ENCODE data around the gene ALDH1A3.

The ALDH1A3 gene

DNA sequence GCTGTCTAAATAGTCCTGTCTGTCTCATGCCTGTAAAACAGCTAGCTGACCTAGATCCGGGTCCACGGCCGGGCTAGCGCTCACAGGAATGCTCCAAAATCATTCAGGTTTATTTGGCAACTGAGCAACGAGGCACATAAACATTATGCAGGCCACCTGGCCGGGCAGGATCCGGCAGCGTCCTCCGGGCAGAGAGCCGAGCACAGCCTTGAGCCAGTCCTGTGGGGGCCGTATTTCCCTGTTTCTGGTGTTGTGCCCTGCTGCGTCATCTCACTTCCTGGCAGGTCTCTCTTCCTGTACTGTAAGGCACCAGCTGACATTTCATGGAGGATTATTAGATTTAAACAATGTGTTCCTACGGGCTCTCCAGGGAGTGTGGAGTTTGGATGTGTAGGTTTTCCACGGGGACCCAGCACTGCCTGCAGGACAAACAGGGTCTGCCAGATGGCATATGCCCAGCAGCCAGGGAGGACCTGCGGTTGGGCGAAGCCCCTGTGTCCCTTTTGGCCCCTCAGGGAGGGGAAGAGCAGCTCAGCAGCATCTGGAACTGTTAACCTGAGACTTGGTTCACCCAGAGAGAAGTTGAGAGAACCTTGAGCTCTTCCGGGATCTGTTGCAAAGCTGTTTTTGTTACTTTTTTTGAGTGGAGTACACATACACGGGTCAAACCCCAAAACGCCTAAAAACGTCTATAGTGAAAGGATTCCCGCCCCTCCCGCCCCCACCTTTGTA, 23.0 kb downstream of the ALDH1A3 start:
- DNase-seq: no peak

DNA sequence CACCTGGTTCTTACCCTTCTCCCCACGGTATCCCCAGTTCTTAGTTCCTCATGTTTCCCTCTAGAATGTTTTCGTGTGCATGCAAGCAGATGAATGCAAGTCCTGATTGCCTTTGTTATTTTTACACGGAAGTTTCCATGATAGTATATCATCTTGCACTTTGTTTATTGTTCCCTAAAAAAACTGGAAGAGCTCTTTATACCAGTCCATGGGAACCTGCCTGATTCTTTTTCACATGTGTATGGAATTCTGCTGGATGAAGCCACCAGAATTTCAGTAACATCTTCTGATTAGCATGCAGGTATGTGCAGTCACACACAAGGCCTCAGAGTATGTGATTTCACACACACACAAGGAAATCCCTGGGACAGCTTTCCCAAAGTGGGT, 23.5 kb downstream of the ALDH1A3 start:
- DNase-seq: no peak

- no peak for DNase-seq
These were observed 26.2 kb downstream of the ALDH1A3 start for GRCh38 chr15:100905850-100906249.

DNA sequence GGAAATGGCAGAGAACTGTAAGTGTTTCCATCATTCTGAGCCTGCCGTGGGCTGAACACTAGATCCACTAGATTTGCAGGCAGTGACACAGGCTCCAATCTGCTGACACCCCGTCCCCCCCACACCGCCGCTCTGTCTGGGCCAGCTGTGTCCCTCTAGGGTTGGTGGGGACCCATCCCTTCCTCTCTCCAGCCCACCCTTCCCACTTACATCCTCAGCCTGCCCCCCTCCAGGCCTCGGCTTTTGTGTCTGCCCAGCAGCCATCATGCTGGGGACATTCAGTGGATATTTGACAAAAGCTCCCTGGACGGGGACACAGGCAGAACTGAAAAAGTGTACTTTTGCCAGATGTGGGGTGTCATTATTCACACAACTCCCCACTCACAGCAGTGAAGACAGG, 28.8 kb downstream of the ALDH1A3 start:
- DNase-seq: no peak

GRCh38 chr15:100909565-100909964, 29.9 kb downstream of the ALDH1A3 start:
- DNase-seq: no peak

DNA sequence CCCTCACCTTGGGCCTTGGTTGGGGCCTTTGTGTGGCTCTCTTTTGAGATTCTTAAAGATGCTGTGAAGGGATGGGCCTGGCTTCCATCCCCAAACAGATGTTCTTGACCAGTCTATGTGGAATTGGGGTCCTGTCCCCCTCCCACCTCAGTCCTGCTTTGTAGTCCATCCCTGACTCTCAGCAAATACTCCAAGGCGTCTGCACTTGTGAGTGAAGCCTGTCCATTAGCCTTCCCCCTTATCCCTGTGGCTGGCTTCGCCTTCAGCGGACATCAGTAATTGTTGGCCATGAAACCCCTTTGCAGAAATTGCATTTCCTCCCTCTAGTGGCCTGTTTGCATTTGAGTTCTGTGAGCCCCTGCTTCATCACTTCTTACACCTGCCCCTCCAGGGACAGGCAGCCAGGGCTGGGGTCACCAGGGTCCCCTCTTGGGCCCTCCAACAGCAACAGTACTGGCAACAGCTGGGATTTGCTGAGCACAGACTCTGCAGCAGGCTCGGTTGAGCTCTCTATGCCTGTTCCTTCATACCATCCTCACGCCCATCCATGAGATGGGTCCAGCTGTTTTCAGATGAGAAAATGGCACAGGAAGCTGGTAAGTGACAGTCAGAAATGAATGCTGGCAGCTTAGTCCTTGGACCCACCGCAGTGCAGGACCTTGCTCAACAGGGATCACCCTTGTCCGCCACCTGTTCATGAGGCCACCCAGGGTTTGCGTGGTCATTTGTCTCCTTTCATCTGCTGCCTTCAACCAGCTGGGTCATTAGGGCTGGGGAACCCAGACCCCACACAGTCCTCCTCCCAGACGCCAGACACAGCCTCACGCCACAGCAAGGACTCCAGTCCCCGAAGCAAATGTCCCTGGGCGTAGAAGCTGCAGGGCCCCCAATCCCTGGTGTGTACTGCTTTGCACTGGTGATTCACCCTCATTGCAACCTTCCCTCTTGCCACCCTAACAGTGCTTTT, 30.6 kb downstream of the ALDH1A3 start:
- DNase-seq: no peak

DNA sequence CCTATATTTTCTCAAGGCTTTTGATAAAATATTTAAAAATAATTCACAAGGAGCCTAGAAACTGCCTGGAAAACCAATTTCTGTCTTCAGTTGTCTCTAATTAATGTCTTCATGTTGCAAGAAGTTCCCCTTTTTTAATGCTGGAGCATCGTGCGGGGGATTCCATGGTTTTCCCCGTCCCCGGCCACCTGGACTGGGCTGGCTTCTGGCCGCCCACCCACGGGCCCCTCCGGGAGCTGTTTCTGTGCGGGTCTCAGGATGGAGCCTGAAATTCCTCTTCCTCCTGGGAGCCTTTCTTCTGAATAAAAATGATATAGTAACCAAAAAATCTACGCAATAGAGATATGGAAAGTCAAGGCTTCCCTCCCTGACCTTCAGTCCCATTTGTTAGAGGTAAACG, 31.5 kb downstream of the ALDH1A3 start:
- no peak for DNase-seq

DNA sequence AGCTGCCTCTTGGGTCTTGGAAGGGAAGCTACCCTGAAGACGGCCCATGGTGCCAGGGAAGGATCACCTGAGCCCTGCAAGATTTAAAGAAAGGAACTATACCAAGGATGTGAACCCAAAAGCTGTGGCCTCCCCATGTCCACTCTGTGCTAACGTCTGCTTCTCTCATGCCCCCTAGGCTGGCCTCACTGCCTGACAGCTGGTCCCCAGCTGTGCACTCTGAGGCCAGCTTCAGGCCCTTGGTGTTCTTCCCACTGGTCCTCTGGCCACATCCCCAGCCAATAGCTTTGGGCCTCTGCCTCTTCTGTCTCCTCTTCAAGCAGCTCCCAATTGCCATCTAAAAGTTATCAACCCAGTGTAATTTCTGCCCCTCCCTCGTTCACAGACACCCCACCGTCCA, 34.3 kb downstream of the ALDH1A3 start:
- DNase-seq: no peak

GRCh38 chr15:100914876-100915275, 35.2 kb downstream of the ALDH1A3 start:
- DNase-seq: no peak

DNA sequence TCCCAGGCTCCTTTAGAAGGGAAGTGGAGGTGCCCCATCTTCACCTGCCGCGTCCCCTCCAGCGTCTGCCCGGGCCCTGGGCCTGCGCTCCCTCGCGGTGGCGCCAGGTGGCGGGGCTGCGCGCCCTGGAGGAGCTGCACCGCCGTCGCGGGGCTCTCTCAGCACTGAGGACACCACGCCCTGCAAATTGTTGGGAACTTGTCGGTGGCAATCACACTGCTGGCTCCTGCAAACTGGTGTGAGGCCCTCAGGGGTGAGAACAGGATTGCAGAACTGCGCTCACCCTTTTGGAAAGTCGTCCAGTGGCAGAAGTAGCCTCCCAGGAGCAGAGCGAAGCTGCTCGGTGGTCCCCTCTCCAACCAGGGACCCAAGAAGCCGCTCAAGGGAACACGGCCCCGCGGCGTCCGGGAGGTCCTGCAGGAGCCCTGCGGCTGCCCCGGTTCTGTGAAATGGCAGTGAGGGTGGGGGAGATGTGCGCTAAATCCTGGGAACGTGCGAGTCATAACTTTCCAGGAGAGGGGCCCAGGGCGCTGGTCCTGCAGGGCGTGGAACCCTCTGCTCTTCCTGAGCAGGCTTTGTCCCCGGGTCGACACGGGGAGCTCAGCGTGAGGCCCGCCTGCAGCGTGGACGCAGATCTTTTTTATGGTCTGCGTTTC, 38.5 kb downstream of the ALDH1A3 start:
- peak; percentile 31 for DNase-seq

DNA sequence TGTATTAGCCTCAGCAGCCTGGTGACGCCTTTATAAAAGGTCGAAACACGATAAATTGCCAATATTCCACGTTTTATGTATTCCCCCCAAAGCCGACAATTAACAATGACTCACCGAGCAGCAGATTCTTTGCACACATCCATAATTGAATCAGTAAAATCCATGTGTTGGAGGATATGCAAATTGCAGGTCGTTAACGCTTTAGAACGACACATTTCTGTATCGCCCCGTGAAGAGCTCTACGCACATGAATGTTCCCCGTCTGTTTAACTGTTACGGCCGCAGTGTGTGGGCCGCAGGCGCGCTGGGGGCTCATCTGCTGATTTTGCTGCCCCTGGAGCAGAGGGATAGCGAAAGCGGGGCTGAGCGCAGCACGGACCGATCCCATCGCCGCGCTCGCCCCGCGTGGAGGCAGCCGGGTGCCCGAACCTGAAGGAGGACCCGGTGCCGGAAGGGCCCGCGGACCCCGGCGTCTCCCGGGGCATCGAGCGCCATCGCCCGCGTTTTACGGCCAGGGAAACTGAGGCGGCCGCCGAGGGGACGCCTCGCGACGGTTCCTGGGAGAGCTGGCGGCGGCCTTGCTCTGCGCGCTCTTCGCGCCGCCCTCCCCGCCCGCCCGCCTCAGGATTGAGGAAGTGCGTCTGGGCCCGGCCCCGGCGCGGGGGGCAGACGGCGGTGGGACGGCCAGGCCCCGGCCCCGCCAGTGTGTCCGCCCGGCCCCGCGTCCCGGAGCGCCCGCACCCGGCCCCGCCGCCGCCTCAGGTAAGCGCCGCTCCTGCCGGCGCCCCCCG, 39.3 kb downstream of the ALDH1A3 start, which contains the start of gene LRRK1:
TSS of gene LRRK1 (plus strand) at position 668 of the 791 bp plus-strand sequence. CDS start 5,276 bp downstream, outside the sequence.
- DNase-seq: no peak

GRCh38 chr15:100919481-100920405, 40.1 kb downstream of the ALDH1A3 start:
- DNase-seq: no peak

DNA sequence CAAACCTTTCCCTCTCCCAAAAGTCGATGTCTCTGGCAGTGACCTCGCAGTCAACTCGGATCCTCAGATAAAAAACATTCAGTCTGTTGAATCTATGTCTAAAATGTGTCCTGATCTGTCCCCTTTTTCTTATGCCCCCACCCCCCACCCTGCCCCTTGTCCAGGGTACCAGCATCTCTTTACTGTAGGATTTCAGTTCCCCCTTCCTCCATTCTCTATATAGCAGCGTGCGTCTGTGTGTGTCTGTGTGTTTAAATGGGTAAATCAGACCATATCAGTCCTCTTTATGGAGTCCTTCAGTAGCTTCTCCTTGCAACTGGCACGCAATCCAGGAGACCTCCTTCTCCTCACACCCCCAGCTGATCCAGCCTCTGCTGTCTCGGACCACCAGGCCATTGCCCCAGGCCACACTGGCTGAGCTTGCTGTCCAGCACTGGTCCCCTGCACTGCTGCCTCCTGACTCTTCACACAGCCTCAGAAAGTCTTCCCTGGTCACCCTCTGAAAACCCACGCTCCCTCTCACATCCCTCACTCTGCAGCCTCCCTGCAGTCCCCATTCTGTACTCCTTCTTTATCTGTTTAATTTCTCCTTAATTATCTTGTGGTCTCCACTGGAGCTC, 41.0 kb downstream of the ALDH1A3 start:
- DNase-seq: no peak

GRCh38 chr15:100922192-100923040, 42.8 kb downstream of the ALDH1A3 start:
- no peak for DNase-seq

GRCh38 chr15:100923076-100923475, 43.4 kb downstream of the ALDH1A3 start:
- no peak for DNase-seq

DNA sequence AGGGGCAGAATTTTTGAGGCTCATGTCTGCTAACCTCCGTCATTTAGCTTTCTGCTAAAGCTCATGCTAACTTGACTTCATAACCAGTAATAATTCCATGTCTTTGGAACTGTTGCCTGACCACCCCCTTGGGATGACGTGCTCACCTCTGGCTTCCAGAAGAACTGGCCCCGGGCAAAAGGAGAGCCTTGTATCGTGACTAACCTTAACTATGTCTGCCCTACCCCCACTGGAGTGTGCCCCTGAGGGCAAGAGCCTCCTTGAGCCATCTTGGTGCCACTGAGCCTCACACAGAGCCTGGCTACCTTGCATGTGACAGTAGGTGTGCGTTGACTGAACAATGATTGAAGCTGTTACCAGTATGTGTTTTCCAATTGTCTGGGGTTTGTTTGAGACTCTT, 44.3 kb downstream of the ALDH1A3 start:
- DNase-seq: no peak

GRCh38 chr15:100924436-100924835, 44.8 kb downstream of the ALDH1A3 start:
- no peak for DNase-seq

GRCh38 chr15:100925480-100925879, 45.8 kb downstream of the ALDH1A3 start:
- no peak for DNase-seq

- no peak for DNase-seq
These were observed 46.6 kb downstream of the ALDH1A3 start for GRCh38 chr15:100926258-100926657.
